Measurements from ENCODE around the gene RCSD1.

The RCSD1 gene

DNA sequence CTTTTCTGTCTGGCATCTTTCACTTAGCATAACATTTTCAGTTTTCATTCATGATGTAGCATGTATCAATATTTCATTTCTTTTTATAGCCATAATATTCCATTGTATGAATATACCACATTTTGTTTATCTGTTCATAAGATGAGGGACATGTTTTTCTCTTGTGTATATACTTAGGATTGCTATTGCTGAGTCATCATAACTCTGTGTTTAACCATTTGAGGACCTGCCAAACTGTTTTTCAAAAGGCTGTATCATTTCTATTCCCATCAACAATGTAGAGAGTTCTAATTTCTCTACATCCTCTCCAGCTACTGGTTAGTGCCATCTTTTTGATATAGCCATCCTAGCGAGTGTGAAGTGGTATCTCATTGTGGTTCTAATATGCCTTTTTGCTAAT is 118.0 kb downstream of the RCSD1 start:
- no peak for DNase-seq

DNA sequence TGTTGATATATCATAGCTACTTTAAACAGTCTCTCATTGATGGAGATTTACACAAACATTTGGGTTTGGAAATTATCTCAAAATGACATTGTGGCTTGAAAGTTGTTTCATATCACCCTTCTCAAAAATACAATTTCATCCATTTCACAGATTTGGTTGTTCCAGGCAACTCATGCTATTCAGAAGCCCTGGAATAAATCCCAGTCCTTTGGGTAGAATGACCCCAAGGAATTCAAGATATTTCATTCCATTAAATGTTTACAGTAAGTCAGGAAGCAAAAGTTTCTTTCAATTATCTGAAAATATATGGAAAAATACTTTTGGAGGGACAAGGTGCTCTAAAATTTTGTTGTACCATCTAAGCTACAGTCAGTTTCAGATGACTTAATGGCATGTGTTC is 118.9 kb downstream of the RCSD1 start:
- DNase-seq: no peak

DNA sequence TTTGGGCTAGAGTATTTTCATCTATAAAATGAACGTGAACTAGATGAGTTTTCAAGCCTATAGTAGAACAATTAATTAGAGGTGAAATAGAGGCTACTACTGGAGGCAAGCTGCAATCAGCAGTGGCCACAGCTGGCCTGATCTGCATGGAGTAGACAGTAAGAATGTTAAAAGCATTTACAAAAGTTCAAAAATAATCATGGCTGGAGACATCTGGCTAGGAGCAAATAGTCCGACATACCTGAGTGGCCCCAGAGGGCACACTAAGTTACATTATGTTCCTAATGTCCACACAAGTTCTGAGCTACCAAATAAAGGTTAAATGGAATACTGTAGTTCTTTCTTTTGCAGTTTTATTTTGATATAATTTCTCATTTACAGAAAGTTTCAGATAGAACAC is 119.7 kb downstream of the RCSD1 start:
- no peak for DNase-seq

DNA sequence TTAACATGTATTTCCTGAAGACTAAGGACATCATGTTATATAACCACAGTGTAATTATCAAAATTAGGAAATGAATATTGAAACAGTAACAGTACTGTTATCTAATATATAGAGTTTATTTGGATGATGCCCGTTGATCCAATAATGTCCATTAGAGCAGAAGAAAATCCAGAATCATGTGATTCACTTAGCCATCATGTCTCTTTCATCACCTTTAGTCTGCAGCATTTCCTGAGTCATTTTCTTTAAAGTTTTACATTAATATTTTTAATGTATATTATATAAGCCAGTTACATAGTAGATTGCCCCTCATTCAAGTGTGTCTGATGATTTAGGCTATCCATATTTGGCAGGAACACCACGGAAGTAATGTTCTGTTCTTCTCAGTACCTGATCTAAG is 120.6 kb downstream of the RCSD1 start:
- DNase-seq: no peak

DNA sequence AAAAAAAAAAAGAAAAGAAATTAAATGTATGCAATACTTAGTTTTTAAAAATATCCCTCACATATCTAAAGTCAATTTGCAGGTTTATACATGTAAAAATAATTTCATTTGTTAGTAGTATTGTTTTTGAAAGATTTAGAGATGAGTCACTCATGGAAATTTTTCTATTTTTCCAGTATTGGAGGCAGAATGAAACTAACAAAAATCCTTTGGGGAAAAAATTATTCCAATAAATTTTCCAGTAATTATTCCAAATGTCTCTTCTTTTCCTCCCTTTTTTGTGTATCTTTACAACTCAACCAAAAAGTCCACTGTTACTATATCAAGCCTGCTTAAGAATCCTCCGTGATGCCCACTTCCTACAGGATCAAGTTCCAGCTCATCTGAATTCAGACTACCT is 121.6 kb downstream of the RCSD1 start:
- no peak for DNase-seq

DNA sequence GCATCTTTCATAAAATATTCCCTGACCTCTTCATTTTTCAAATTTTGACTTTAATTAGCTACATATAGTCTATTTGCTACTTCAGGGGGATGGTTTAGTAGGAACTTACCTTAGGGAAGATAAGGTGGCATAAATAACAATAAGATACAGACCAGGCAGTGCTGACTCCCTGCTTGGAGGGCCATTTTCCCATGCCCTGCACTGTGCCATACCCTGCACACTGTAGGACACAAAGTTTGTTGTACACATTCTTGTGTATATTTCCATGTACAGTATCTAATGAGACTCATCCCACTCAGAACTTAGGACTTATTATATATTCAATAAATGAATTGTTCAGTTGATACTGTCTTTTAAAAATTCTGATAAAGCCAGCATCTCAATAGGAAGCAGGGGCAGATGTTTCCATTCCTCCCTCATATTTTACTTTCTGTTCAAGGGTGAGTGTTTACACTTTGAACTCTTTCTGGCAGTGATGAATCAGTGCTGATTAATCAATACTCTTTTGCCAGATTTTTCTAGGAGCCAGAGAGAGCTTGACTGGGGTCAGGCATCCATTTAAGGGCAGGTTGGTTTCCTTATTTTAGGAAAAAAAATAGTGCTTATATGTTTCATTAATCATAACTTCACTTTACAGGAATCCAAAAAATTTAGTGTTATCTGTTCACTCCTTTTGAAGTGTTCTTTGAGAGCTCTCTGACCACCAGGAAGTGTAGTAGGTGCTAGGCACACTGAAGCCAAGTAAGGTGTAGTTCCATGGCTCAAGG is 122.4 kb downstream of the RCSD1 start:
- no peak for DNase-seq

DNA sequence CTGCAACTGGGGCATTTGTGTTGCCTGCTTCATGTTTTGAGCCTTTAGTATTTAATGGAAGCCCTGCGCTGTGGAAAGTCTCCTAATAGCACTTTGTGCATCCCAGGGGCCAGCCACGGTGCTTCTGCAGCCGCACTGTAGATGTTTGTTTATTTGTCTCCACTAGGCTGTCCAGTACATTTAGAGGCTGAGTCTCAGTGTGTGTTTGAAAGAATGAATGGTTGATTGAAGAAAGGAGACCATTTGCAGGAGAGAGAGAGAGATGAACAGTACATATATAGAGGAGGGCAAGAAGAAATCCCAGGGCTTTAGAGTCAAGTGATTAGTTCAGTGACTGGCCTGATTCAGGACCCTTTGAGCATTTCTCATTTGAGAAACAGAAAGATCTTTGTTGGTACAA is 125.6 kb downstream of the RCSD1 start:
- DNase-seq: no peak

Measured in activated naive CD4-positive, alpha-beta T cell treated with anti-CD3 and anti-CD28 coated beads, Interleukin-2, amount 50 U/mL, for 16 hours (primary cell).